NCI-H2227 (cell line): Measurements from ENCODE around the gene COPRS.
"Not testable (repeated sequence)": the region's sequence is repeated elsewhere in the genome, so short reads cannot be mapped to it uniquely, and the experiment has no call there.

Experiments
- DNase-seq: peaks from one replicate; lab custom pipeline; 2025; ENCODE audit not compliant: unreplicated experiment; lab: John Stamatoyannopoulos, UW

COPRS gene

DNA sequence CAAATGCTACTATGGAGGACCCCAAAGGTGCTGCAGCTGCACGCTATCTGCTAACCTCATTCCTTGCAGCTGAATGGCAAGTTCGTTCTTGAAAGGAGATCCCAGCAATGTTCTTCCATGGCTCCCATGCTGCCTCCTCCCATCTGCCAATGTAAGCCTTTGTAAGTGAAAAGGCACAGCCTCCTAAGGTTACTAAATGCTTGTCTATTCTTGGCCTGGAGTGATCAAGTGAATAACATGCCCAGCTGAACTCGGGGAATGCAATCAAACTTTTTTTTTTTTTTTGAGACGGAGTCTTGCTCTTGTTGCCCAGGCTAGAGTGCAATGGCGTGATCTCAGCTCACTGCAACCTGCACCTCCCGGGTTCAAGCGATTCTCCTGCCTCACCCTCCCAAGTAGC, 49.2 kb downstream of the COPRS start:
- not testable (repeated sequence) for DNase-seq

DNA sequence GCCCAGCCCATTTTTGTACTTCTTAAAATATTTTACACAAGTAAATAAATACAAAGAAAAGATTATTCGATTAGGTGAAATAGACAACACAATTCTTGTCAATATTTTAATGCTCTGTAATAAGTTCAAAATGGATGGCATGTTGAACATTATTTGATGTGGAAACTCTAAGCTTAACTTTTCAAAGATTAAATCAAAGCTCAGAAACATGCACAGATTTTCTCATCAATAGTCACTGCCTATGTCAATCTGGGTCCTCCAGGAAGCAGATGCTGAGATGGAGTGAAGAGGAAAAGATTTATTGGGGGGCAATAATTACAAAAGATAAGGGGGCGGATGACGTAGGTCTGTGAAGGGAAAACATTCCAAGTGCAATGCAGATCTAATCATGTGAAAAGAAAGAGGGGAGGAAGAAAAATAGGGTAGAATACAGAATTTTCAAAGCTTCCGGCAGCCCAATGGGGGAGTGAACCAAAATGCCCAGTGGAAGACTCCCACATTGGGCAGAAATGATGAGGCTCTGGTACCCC, 50.5 kb downstream of the COPRS start:
- no peak for DNase-seq

DNA sequence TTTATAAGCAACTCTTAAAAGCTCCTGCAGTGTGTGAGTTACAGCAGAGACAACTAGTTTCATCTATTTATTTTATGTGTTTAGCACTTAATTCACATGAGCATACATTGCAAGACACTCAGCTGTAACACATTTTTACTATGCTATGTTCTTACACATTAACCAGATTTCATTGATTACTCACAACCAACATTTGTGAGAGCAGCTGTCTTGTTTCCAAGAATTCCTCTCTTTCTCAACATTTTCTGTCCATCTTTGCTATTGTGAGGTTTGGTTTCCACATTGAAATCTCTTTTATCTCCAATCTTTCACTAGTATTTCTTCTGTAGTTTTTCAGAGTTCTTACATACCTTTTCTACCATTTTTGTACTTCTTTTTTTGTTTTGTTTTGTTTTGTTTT, 51.2 kb downstream of the COPRS start:
- no peak for DNase-seq

DNA sequence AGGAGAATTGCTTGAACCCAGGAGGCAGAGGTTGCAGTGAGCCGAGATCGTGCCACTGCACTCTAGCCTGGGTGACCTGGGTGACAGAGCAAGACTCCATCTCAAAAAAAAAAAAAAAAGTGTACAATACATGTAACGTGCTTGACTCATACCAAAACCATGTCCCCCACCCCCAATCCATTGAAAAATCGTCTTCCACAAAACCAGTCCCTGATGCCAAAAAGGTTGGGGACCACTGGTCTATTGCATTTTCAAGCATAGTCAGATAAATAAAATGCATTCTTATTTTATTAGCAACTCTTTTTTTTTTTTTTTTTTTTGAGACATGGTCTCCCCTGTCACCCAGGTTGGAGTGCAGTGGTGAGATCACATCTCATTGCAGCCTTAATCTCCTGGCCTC, 52.1 kb downstream of the COPRS start:
- no peak for DNase-seq

DNA sequence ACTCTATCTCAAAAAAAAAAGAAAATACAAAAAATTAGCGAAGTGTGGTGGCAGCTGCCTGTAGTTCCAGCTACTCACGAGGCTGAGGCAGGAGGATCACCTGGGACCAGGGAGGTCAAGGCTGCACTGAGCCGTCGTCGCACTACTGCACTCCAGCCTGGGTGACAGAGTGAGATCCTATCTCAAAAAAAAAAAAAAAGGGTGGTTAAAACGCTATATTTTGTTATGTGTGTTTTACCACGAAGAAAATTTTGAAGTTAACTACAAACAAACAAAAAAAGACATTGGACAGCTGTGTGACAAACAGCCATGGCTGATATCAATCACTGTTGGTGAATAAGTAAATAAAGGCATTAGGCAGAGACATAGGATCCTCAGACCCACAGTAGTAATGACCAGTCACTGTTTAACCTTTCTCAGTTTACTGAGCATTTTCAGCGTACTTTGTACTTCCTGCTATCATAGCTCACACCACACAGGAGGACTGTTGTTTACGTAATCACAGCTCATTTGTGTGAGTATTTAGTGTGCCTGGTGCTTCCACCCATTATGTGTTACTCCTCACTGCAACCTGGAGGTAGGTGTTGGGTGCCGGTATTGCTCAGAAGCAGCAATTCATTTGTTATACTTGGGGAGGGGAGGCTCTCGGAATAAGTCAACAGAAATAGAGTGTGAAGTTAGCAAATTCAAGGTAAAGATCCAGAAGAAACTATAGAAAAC, 55.4 kb downstream of the COPRS start:
- DNase-seq, result no peak

DNA sequence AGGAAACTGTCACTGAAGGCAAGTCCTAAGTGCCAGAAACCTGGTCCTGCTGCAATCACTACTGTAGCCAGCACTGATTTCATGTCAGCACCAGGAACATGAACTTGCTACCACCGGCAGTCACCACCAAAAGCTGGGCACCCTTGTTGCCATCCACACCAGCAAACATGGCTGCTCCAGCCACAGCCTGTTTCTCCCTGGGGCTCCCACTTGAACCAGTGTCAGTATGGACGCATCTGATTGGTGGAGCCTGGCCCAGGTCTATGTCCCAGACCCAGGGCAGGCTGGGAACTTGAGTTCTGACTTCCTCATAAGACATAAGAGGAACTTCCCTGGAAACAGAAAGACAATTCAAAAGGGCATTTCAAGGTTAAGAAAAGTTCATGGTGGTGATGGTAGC, 56.5 kb downstream of the COPRS start:
- DNase-seq, result no peak
